HG03558 (cell line): ENCODE results near the gene WDR12.
A peak's percentile ranks its signal among the peaks of the same experiment; 100 is the strongest.
"Not testable (repeated sequence)": the region's sequence is repeated elsewhere in the genome, so short reads cannot be mapped to it uniquely, and the experiment has no call there.

Source experiments
- ATAC-seq: cut with Tn5 transposase; IDR thresholded peaks from one replicate; pipeline ENCODE4 v1.9.1; 2021; ENCODE audit warnings: moderate number of reproducible peaks; ENCODE audit not compliant: unreplicated experiment; ENCODE audit errors: extremely low read depth

Gene WDR12

GRCh38 chr2:202905507-202905906 is 6.0 kb downstream of the WDR12 start:
- ATAC-seq, result not testable (repeated sequence)

GRCh38 chr2:202885190-202885589 is 26.3 kb downstream of the WDR12 start:
- no peak for ATAC-seq

GRCh38 chr2:202883987-202884675 is 27.3 kb downstream of the WDR12 start:
- ATAC-seq, result no peak

- no peak for ATAC-seq
These were observed 29.9 kb downstream of the WDR12 start for GRCh38 chr2:202881570-202881969.

GRCh38 chr2:202877699-202878098 is 33.8 kb downstream of the WDR12 start:
- ATAC-seq, result no peak

GRCh38 chr2:202871300-202872141 is 40.0 kb downstream of the WDR12 start, which contains the start of gene ICA1L:
Gene ICA1L (minus strand): TSS chr2:202871766. CDS start chr2:202829009, 42,757 bp downstream.
- no peak for ATAC-seq

GRCh38 chr2:202870431-202871299 is 40.8 kb downstream of the WDR12 start:
- no peak for ATAC-seq

- ATAC-seq, result no peak
These were observed 49.5 kb downstream of the WDR12 start for GRCh38 chr2:202861987-202862386.

- no peak for ATAC-seq
These were observed 52.9 kb downstream of the WDR12 start for GRCh38 chr2:202858601-202859000.

GRCh38 chr2:202849343-202849742 is 62.1 kb downstream of the WDR12 start:
- ATAC-seq, result not testable (repeated sequence)

GRCh38 chr2:202848813-202849212 is 62.7 kb downstream of the WDR12 start:
- ATAC-seq, result no peak

- peak; percentile 75 for ATAC-seq
These were observed 63.6 kb downstream of the WDR12 start for GRCh38 chr2:202847693-202848524.

GRCh38 chr2:202844656-202845055 is 66.8 kb downstream of the WDR12 start:
- no peak for ATAC-seq

GRCh38 chr2:202842690-202843089 is 68.8 kb downstream of the WDR12 start:
- no peak for ATAC-seq

GRCh38 chr2:202841090-202841867 is 70.2 kb downstream of the WDR12 start:
- no peak for ATAC-seq

GRCh38 chr2:202831242-202832220 is 79.9 kb downstream of the WDR12 start:
- ATAC-seq, result no peak

GRCh38 chr2:202824901-202825300 is 86.6 kb downstream of the WDR12 start:
- ATAC-seq, result no peak
